ENCODE measurements around the gene NGB. TPM values are rescaled to one million over a fixed set of nuclear protein-coding genes. Genes with fewer than 3 reads are reported as not detected.

The NGB gene
- total RNA-seq, 4 donors from 2014 or later: not detected

DNA sequence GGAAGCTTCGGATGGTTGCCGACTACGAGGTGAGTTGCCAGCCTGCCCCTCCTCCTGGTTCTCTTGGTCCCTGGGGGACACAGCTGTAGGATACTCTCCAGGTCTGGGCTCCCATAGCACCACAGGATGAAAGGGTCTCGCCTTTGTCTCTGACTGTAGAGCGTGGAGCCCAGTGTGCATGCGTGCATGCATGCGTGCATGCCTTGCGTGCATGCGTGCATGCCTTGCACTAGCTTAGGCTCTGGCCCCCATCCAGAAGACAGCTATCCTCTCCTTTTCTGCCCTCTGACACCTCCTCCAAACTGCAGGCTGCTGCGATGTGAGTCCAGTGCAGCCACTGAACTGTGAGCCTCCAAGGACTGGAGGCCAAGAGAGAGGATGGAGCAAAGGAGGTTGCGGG lies 19.1 kb downstream of the NGB start:
- H3K27ac ChIP-seq: no peak overlapping the region
- H3K4me3 ChIP-seq: no peak overlapping the region
- no peaks in the 10 kb centered on the region for H3K9me3 ChIP-seq
- TF ChIP-seq, protein P1, sequence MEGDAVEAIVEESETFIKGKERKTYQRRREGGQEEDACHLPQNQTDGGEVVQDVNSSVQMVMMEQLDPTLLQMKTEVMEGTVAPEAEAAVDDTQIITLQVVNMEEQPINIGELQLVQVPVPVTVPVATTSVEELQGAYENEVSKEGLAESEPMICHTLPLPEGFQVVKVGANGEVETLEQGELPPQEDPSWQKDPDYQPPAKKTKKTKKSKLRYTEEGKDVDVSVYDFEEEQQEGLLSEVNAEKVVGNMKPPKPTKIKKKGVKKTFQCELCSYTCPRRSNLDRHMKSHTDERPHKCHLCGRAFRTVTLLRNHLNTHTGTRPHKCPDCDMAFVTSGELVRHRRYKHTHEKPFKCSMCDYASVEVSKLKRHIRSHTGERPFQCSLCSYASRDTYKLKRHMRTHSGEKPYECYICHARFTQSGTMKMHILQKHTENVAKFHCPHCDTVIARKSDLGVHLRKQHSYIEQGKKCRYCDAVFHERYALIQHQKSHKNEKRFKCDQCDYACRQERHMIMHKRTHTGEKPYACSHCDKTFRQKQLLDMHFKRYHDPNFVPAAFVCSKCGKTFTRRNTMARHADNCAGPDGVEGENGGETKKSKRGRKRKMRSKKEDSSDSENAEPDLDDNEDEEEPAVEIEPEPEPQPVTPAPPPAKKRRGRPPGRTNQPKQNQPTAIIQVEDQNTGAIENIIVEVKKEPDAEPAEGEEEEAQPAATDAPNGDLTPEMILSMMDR (IDR thresholded peaks at IDR 0.05): no peak
- TF ChIP-seq EP300 (IDR thresholded peaks at IDR 0.05) (no peak), POLR2A (IDR thresholded peaks at IDR 0.05) (no peak)
- DNase-seq (ENCODE audit: low spot score in 2 of 2): no peak
- no peaks in the 10 kb centered on the region for H3K27me3 ChIP-seq
- 94% methylated on average over 11 of the region's 11 CpGs for WGBS, 2 donors
- H3K4me1 ChIP-seq: no peaks in the 10 kb centered on the region
- H3K36me3 ChIP-seq: no peaks in the 10 kb centered on the region

DNA sequence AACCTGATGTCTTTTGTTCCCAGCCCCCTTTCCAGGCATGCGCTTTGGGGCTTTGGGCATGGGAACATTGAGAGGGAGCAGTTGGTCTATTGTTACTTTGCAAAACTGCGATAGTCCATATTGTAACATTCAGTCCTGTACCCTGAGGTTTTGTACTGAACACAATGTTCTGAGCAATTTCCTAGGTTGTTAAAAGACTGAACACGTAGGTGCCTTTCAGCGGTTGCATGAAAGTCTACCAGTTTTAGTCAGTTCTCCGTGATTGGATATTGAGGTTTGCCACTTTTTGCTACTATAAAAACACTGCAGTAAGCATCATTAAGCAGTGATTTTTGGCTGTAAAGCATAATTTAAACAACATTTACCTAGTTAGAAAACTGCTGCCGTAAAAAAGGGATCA lies 20.1 kb downstream of the NGB start:
- Histone ChIP-seq H3K4me3 (no peak overlapping the region), H3K4me1 (no peaks in the 10 kb centered on the region), H3K27me3 (no peaks in the 10 kb centered on the region), H3K9me3 (no peaks in the 10 kb centered on the region), H3K27ac (no peak overlapping the region), H3K36me3 (no peaks in the 10 kb centered on the region)
- TF ChIP-seq, protein P1 (IDR thresholded peaks at IDR 0.05): no peak
- TF ChIP-seq EP300 (IDR thresholded peaks at IDR 0.05) (no peak), POLR2A (IDR thresholded peaks at IDR 0.05) (no peak)
- WGBS, 2 donors: 77 to 86% methylated on average over 6 of the region's 6 CpGs
- DNase-seq (ENCODE audit: low spot score in 2 of 2): no peak

DNA sequence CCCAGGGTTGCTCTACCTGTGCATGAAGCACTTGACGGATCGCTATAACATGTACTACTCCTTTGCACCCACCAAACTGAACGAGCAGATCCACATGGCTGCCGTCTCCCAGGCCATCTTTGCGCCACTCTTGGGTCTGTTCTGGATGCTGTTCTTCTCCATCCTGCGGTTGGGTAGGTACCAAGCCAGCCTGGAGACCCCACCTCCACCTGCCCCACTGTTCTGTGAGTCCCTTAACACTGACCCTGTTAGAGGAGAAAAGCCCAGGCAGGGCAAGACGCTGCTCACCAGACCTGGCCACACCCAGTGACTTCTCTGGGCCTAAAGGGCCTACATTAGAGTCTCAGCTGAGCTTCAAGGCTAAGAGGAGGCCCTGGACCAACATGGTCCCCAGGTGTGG lies 21.7 kb downstream of the NGB start:
- H3K27me3 ChIP-seq: no peaks in the 10 kb centered on the region
- H3K4me1 ChIP-seq: no peaks in the 10 kb centered on the region
- no peaks in the 10 kb centered on the region for H3K36me3 ChIP-seq
- 91 to 93% methylated on average over 7 of the region's 7 CpGs for WGBS, 2 donors
- no peaks in the 10 kb centered on the region for H3K9me3 ChIP-seq
- H3K4me3 ChIP-seq: no peak overlapping the region
- DNase-seq (ENCODE audit: low spot score in 2 of 2): no peak
- no peak overlapping the region for H3K27ac ChIP-seq
- TF ChIP-seq, protein P1 (IDR thresholded peaks at IDR 0.05): no peak
- TF ChIP-seq EP300 (IDR thresholded peaks at IDR 0.05): no peak
- no peak for TF ChIP-seq POLR2A (IDR thresholded peaks at IDR 0.05)

DNA sequence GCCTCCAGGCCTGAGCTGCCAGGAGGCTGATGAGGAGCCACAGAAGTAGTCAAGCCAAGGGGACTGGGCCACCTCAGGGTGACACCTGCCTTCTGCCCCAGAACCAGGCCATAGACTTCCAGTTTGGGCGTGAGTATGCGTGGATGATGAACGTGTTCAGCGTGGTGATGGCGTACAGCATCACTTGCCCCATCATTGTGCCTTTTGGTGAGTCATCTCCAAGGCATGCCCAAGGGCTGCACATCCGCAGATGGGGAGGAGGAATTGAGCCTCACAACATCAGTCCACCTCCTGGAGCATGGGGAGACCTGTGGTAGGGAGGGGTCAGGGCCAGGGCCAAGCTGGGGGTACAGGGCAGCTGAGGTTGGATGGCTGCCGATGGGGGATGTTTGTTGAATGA lies 22.3 kb downstream of the NGB start:
- 87 to 93% methylated on average over 7 of the region's 7 CpGs for WGBS, 2 donors
- Histone ChIP-seq H3K9me3 (no peaks in the 10 kb centered on the region), H3K4me1 (no peaks in the 10 kb centered on the region), H3K27me3 (no peaks in the 10 kb centered on the region), H3K36me3 (no peaks in the 10 kb centered on the region), H3K27ac (no peak overlapping the region), H3K4me3 (no peak overlapping the region)
- TF ChIP-seq POLR2A (IDR thresholded peaks at IDR 0.05): no peak
- TF ChIP-seq, protein P1 (IDR thresholded peaks at IDR 0.05): no peak
- TF ChIP-seq EP300 (IDR thresholded peaks at IDR 0.05): no peak
- DNase-seq (ENCODE audit: low spot score in 2 of 2): no peak

DNA sequence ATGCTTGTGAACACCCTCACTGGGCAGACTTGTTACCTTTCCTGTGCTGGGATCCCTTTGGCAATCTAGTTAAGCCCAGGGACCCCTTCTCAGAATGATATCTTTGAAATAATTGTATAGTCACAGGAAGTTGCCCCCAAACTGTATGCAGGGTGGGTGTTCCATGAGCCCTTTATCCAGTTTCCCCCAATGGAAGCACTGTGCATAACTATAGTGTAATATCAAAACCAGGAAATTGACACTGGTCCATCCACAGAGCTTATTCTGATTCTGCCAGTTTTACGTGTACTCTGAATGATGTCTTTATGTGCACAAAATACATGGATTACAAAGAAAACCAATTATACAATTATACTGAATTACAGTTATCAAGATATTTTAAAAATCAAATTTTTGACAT lies 24.2 kb downstream of the NGB start:
- Histone ChIP-seq H3K9me3 (no peaks in the 10 kb centered on the region), H3K4me3 (no peak overlapping the region), H3K27me3 (no peaks in the 10 kb centered on the region), H3K36me3 (no peaks in the 10 kb centered on the region), H3K4me1 (no peaks in the 10 kb centered on the region), H3K27ac (no peak overlapping the region)
- no peak for TF ChIP-seq EP300 (IDR thresholded peaks at IDR 0.05)
- TF ChIP-seq POLR2A (IDR thresholded peaks at IDR 0.05): no peak
- TF ChIP-seq, protein P1 (IDR thresholded peaks at IDR 0.05): no peak
- WGBS, 2 donors: 52 to 54% methylated on average over 1 of the region's 1 CpG
- no peak for DNase-seq (ENCODE audit: low spot score in 2 of 2)
